ENCODE data around the gene NOS2.
"Not testable (repeated sequence)": the region's sequence is repeated elsewhere in the genome, so short reads cannot be mapped to it uniquely, and the experiment has no call there.

Gene NOS2

GRCh38 chr17:27741361-27741861 lies 58.9 kb downstream of the NOS2 start:
- peak; percentile 55 for DNase-seq (ENCODE audit: low spot score)
- Histone ChIP-seq H3K4me3 (no peak overlapping the region), H3K27ac (no peak overlapping the region)
- TF ChIP-seq CTCF (IDR thresholded peaks at IDR 0.05): no peak

- H3K27ac ChIP-seq, H3K4me3 ChIP-seq: not testable (repeated sequence)
- peak; percentile 38 for DNase-seq (ENCODE audit: low spot score)
Observed at GRCh38 chr17:27740541-27740940, 59.8 kb downstream of the NOS2 start.

GRCh38 chr17:27733773-27734172 lies 66.6 kb downstream of the NOS2 start:
- no peak for TF ChIP-seq CTCF (IDR thresholded peaks at IDR 0.05)
- Histone ChIP-seq H3K27ac (no peak overlapping the region), H3K4me3 (no peak overlapping the region)
- no peak for DNase-seq (ENCODE audit: low spot score)

- not testable (repeated sequence) for H3K27ac ChIP-seq
Observed at GRCh38 chr17:27732746-27733145, 67.6 kb downstream of the NOS2 start.

GRCh38 chr17:27725982-27726381 lies 74.3 kb downstream of the NOS2 start:
- not testable (repeated sequence) for DNase-seq (ENCODE audit: low spot score); H3K27ac ChIP-seq; H3K4me3 ChIP-seq

More at GRCh38 chr17:27732746-27733145, 67.6 kb downstream of the NOS2 start:
- H3K4me3 ChIP-seq; DNase-seq (ENCODE audit: low spot score): not testable (repeated sequence)

- no peak for TF ChIP-seq CTCF (IDR thresholded peaks at IDR 0.05)
Observed at GRCh38 chr17:27721797-27722196, 78.5 kb downstream of the NOS2 start.

More at GRCh38 chr17:27721797-27722196, 78.5 kb downstream of the NOS2 start:
- DNase-seq (ENCODE audit: low spot score): no peak
- H3K4me3 ChIP-seq: no peak overlapping the region
- H3K27ac ChIP-seq: no peak overlapping the region
